Fibroblast of skin of left biceps (primary cell): Measurements from ENCODE around the gene SPTBN4.
A peak's percentile ranks its signal among the peaks of the same experiment; 100 is the strongest.
"Not testable (repeated sequence)": the region's sequence is repeated elsewhere in the genome, so short reads cannot be mapped to it uniquely, and the experiment has no call there.

ENCODE experiments used
- DNase-seq, 2 experiments: peaks; one replicate each; pipeline ENCODE4 v3.0.0-alpha.2; 2013; ENCODE audit warnings: low read depth in 2 of 2

The SPTBN4 gene

GRCh38 chr19:40528533-40529092 is 61.8 kb downstream of the SPTBN4 start:
- DNase-seq, result no peak

GRCh38 chr19:40529093-40529954 is 62.5 kb downstream of the SPTBN4 start:
- DNase-seq, result peak; percentile 20 to 36

GRCh38 chr19:40530091-40530901 is 63.5 kb downstream of the SPTBN4 start:
- DNase-seq, result no peak

- DNase-seq, result no peak
Observed at GRCh38 chr19:40533508-40533907, 66.7 kb downstream of the SPTBN4 start.

GRCh38 chr19:40534148-40534547 is 67.3 kb downstream of the SPTBN4 start:
- no peak for DNase-seq

GRCh38 chr19:40539070-40539469 is 72.3 kb downstream of the SPTBN4 start:
- DNase-seq, result no peak

GRCh38 chr19:40542202-40542859 is 75.5 kb downstream of the SPTBN4 start:
- no peak for DNase-seq

- no peak for DNase-seq
Observed at GRCh38 chr19:40543029-40543597, 76.3 kb downstream of the SPTBN4 start.

- not testable (repeated sequence) for DNase-seq
Observed at GRCh38 chr19:40546153-40546841, 79.5 kb downstream of the SPTBN4 start.

- DNase-seq, result not testable (repeated sequence)
Observed at GRCh38 chr19:40547190-40547589, 80.4 kb downstream of the SPTBN4 start.

GRCh38 chr19:40547836-40548235 is 81.0 kb downstream of the SPTBN4 start:
- no peak for DNase-seq

- DNase-seq, result no peak
Observed at GRCh38 chr19:40549007-40549708, 82.4 kb downstream of the SPTBN4 start.

- no peak for DNase-seq
Observed at GRCh38 chr19:40550951-40551350, 84.2 kb downstream of the SPTBN4 start.

GRCh38 chr19:40552848-40553247 is 86.0 kb downstream of the SPTBN4 start:
- no peak for DNase-seq

GRCh38 chr19:40553885-40554857 is 87.4 kb downstream of the SPTBN4 start:
- no peak for DNase-seq

- DNase-seq, result no peak
Observed at GRCh38 chr19:40555978-40556689, 89.3 kb downstream of the SPTBN4 start.

- DNase-seq, result no peak
Observed at GRCh38 chr19:40556953-40557530, 90.2 kb downstream of the SPTBN4 start.

- no peak for DNase-seq
Observed at GRCh38 chr19:40559394-40559793, 92.6 kb downstream of the SPTBN4 start.
